Measurements from ENCODE around the gene ALDH9A1.
"Not testable (repeated sequence)": the region's sequence is repeated elsewhere in the genome, so short reads cannot be mapped to it uniquely, and the experiment has no call there.

The ALDH9A1 gene

GRCh38 chr1:165686971-165687433 is 11.4 kb downstream of the ALDH9A1 start:
- no peak for DNase-seq (ENCODE audit: low spot score)

- DNase-seq (ENCODE audit: low spot score), result no peak
These were observed 12.0 kb downstream of the ALDH9A1 start for GRCh38 chr1:165686121-165686970.

GRCh38 chr1:165683848-165684485 is 14.4 kb downstream of the ALDH9A1 start:
- no peak for DNase-seq (ENCODE audit: low spot score)

- DNase-seq (ENCODE audit: low spot score), result not testable (repeated sequence)
These were observed 17.6 kb downstream of the ALDH9A1 start for GRCh38 chr1:165680773-165681172.

GRCh38 chr1:165680303-165680702 is 18.1 kb downstream of the ALDH9A1 start:
- no peak for DNase-seq (ENCODE audit: low spot score)

- DNase-seq (ENCODE audit: low spot score), result no peak
These were observed 18.9 kb downstream of the ALDH9A1 start for GRCh38 chr1:165679282-165680036.

- no peak for DNase-seq (ENCODE audit: low spot score)
These were observed 19.9 kb downstream of the ALDH9A1 start for GRCh38 chr1:165678509-165678908.

- no peak for DNase-seq (ENCODE audit: low spot score)
These were observed 22.6 kb downstream of the ALDH9A1 start for GRCh38 chr1:165675794-165676193.

- no peak for DNase-seq (ENCODE audit: low spot score)
These were observed 23.8 kb downstream of the ALDH9A1 start for GRCh38 chr1:165674599-165674998.

- DNase-seq (ENCODE audit: low spot score), result no peak
These were observed 26.8 kb downstream of the ALDH9A1 start for GRCh38 chr1:165671526-165671925.

- no peak for DNase-seq (ENCODE audit: low spot score)
These were observed 30.2 kb downstream of the ALDH9A1 start for GRCh38 chr1:165668184-165668583.

GRCh38 chr1:165666152-165666825 is 32.1 kb downstream of the ALDH9A1 start:
- no peak for DNase-seq (ENCODE audit: low spot score)

- no peak for DNase-seq (ENCODE audit: low spot score)
These were observed 36.2 kb downstream of the ALDH9A1 start for GRCh38 chr1:165662186-165662585.

GRCh38 chr1:165661703-165662102 is 36.7 kb downstream of the ALDH9A1 start:
- no peak for DNase-seq (ENCODE audit: low spot score)

GRCh38 chr1:165659581-165659895 is 38.8 kb downstream of the ALDH9A1 start:
- DNase-seq (ENCODE audit: low spot score), result no peak

GRCh38 chr1:165658766-165659580 is 39.4 kb downstream of the ALDH9A1 start:
- DNase-seq (ENCODE audit: low spot score), result not testable (repeated sequence)

- no peak for DNase-seq (ENCODE audit: low spot score)
These were observed 47.3 kb downstream of the ALDH9A1 start for GRCh38 chr1:165650981-165651625.

- no peak for DNase-seq (ENCODE audit: low spot score)
These were observed 49.3 kb downstream of the ALDH9A1 start for GRCh38 chr1:165648919-165649572.

GRCh38 chr1:165647970-165648369 is 50.4 kb downstream of the ALDH9A1 start:
- no peak for DNase-seq (ENCODE audit: low spot score)

GRCh38 chr1:165647517-165647916 is 50.8 kb downstream of the ALDH9A1 start:
- DNase-seq (ENCODE audit: low spot score), result no peak

All from CD4-positive, alpha-beta T cell treated with Interleukin-15 for 4 hours (primary cell).